HG03039 (cell line): Measurements from ENCODE around the gene TRAPPC4.
"Not testable (repeated sequence)": the region's sequence is repeated elsewhere in the genome, so short reads cannot be mapped to it uniquely, and the experiment has no call there.

Source experiments
- ATAC-seq: cut with Tn5 transposase; IDR thresholded peaks from one replicate; pipeline ENCODE4 v1.9.1; 2021; ENCODE audit warnings: mild to moderate bottlenecking, moderate library complexity; ENCODE audit not compliant: unreplicated experiment

The TRAPPC4 gene

DNA sequence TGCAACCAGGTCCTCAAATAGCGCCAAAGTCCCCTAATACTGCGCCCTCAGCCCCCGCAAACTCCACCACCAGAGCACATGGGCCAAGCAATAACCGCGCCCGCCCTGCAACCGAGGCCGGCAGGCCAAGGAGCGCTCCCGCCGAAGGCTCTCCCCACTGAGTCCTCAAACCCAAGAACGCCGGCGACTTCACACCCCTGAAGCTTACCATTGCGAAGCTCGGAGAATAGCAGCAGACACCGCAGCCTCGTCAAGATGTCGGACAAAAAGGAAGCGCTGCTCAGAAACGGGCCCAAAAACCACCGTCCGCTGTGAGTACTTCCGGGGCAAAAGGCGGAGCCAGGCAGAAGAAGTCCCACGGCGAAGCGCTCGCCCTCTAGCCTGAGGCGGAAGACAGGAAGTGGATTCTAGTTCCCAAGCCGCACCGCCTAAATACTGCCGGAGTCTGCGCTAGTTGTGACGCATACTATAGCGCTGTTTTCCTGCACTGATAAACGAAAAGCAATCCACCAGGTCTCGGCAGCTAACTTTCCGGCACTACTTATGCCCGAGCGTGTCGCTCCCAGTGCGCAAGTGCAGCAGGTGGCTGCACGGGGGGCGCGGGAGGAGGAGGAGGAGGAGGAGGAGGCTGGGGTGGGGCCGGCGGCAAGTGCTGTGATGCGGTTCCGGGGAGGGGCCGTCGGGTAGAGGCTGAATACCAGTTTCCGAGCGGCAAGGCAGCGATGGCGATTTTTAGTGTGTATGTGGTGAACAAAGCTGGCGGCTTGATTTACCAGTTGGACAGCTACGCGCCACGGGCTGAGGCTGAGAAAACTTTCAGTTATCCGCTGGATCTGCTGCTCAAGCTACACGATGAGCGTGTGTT lies at the start of gene TRAPPC4, which contains the start of gene RPS25:
Gene TRAPPC4, plus strand, starts transcription at position 693 of the 865 bp plus-strand sequence. Its CDS starts 30 bp downstream, at position 723.
Gene RPS25, minus strand, starts transcription at position 270 of the 865 bp plus-strand sequence. Its CDS starts 59 bp downstream, at position 211.
- peak; percentile 79 for ATAC-seq

GRCh38 chr11:118969508-118969907 lies 49.1 kb upstream of the TRAPPC4 start:
- ATAC-seq = not testable (repeated sequence)

- no peak for ATAC-seq
These were observed 46.9 kb upstream of the TRAPPC4 start, which contains the start of gene FOXR1 for GRCh38 chr11:118971646-118972045. Gene FOXR1 (plus strand): TSS chr11:118971761. CDS start chr11:118971932, 171 bp downstream.

DNA sequence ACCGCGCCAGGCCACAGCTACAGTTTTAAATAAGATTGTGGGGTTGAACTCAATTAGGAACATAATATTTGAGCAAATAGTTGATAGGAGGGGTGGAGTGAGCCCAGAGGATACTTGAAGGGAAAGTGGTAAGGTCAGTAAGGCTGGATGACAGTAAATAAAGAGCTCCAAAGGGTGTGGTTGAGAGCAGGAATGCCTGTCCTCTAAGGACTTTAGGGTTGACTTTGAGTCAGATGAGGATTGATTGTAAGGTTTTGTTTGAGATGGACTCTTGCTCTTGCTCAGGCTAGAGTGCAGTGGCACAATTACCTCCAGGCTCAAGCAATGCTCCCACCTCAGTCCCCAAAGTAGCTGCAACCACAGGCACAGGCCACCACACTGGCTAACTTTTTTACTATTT lies 44.6 kb upstream of the TRAPPC4 start:
- no peak for ATAC-seq

DNA sequence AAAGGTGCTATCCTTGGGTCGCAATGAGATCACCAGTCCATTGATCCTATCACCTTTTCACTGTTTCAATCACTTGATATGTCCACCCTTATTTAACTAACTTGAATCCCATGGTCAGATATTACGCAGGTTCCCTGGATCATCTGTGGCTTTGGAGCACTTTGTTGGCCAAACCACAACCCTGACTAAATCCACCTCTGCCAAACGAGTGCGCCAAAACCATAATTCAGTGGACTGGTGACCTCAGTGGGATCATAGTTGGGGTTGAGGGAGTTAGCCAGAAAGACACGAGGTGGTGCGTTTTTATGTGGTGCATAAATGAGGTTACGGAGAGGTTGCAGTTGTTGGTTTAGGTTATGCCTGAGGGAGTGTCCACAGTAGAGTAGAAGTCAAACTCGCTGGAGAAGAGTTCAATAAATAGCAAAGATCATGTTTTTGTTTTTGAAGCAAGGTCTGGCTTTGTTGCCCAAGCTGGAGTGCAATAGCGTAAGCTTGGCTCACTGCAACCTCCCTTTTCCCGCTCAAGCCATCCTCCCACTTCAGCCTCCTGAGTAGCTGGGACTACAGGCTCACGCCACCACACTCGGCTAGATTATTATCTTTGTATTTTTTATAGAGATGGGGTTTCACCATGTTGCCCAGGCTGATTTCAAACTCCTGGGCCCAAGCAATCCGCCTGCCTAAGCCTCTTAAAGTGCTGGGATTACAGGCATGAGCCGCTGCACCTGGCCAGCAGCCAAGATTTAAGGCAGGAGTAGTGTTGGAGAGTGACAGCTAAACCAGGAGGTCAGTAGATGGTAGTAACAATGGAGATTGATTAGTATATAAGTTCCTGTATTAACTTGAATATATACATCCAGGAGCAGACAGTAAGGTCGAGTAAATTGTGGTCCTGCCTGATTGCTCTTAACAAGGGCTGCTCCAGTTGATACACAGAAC lies 42.5 kb upstream of the TRAPPC4 start:
- ATAC-seq = no peak

DNA sequence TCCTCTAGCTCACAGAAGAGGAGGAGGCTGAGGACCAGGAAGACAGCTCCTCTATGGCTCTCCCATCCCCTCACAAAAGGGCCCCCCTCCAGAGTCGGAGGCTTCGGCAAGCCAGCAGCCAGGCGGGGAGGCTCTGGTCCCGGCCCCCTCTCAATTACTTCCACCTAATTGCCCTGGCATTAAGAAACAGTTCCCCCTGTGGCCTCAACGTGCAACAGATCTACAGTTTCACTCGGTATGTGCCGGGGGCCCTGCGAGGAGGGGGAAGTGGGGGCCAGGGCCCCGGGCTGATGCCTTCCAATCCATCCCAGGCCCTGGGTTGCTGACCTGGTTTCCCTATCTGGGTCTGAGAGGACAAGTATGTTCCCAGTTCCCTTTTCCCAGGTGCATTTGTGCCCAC lies 39.1 kb upstream of the TRAPPC4 start:
- ATAC-seq = no peak

DNA sequence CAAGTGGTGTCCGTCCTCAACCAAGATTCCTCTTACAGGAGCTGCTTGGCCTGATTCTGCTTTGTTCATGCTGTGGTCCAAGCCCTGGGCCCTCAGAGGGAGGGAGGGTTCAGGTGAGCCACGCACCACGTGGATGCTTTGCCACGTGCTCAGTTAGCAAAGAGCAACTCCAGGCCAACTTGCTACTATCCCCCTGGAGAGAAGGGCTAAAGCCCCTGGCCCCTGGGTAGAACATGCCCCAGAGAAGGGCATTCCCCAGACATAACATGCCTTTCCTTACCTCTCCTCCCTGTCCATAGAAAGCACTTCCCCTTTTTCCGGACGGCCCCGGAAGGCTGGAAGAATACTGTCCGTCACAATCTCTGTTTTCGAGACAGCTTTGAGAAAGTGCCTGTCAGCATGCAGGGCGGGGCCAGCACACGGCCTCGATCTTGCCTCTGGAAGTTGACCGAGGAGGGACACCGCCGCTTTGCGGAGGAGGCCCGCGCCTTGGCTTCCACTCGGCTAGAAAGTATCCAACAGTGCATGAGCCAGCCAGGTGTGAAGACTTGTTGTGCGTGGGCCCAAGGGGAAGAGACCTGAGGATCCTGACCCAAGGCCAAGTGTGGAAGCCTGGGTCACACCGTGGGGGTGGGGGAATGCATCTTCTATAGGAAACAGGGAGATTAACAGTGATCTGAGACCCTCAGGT lies 38.2 kb upstream of the TRAPPC4 start:
- ATAC-seq = no peak

DNA sequence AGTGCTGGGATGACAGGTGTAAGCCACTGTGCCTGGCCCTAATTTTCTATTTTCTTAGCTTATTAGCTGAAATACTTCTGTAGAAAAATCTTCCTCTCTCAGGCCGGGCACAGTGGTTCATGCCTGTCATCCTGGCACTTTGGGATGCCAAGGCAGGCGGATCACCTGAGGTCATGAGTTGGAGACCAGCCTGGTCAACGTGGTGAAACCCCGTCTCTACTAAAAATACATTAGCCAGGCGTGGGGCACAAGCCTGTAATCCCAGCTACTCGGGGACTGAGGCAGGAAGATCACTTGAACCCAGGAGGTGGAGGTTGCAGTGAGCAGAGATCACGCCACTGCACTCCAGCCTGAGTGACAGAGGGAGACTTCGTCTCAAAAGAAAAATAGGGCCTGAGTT lies 34.2 kb upstream of the TRAPPC4 start:
- ATAC-seq = not testable (repeated sequence)

GRCh38 chr11:118984825-118985224 lies 33.7 kb upstream of the TRAPPC4 start:
- no peak for ATAC-seq

GRCh38 chr11:118988280-118988679 lies 30.3 kb upstream of the TRAPPC4 start:
- ATAC-seq = no peak

DNA sequence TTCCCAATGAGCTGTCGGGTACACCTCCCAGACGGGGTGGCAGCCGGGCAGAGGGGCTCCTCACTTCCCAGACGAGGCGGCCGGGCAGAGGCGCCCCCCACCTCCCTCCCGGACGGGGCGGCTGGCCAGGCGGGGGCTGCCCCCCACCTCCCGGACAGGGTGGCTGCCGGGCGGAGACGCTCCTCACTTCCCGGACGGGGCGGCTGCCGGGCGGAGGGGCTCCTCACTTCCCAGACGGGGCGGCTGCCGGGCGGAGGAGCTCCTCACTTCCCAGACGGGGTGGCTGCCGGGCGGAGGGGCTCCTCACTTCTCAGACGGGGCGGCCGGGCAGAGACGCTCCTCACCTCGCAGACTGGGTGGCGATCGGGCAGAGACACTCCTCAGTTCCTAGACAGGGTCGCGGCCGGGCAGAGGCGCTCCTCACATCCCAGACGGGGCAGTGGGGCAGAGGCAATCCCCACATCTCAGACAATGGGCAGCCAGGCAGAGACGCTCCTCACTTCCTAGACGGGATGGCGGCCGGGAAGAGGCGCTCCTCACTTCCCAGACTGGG lies 27.0 kb upstream of the TRAPPC4 start:
- ATAC-seq = not testable (repeated sequence)

GRCh38 chr11:118996926-118997626 lies 21.5 kb upstream of the TRAPPC4 start:
- peak; percentile 4 for ATAC-seq

- ATAC-seq = peak; percentile 80
These were observed 20.8 kb upstream of the TRAPPC4 start, which contains the start of gene CENATAC for GRCh38 chr11:118997627-118998387. Gene CENATAC (plus strand): TSS chr11:118998138. CDS start chr11:118998198, 60 bp downstream.

DNA sequence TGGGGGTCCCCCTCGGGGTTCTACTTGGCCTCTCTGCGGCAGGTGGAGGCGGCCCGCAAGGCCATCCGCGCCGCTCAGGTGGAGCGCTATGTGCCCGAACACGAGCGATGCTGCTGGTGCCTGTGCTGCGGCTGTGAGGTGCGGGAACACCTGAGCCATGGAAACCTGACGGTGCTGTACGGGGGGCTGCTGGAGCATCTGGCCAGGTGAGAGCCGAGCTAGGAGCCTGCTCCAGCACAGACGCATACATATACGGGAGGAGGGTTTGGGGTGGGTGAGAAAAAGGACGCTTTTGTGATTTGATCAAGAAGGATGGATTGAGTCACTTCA lies 20.2 kb upstream of the TRAPPC4 start:
- no peak for ATAC-seq

DNA sequence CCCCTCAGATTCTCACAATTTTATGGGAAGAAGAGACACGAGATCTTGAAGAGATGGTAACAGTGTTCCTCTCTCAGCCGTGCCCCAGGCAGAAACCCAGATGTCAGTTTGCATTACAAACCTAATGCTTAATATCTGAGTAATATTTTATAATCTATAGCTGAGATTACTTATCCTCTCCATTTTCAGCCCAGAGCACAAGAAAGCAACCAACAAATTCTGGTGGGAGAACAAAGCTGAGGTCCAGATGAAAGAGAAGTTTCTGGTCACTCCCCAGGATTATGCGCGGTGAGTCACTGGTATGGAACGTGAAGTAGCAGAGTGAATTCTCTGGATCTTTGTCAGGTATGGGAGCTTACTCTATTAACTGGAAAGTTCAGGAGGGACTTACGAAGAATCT lies 19.7 kb upstream of the TRAPPC4 start:
- no peak for ATAC-seq

- no peak for ATAC-seq
These were observed 17.7 kb upstream of the TRAPPC4 start for GRCh38 chr11:119000906-119001305.

DNA sequence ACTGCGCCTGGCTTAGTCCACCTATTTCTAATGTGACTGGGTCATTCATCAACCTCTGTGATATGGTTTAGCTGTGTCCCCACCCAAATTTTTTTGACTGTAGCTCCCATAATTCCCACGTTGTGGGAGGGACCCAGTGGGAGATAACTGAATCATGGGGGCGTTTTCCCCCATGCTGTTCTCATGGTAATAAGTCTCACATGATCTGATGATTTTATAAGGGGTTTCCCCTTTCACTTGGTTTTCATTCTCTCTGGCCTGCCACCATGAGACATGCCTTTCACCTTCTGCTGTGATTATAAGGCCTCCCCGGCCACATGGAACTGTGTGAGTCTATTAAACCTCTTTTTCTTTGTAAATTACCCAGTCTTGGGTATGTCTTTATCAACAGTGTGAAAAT lies 11.9 kb upstream of the TRAPPC4 start:
- no peak for ATAC-seq

GRCh38 chr11:119011476-119012053 lies 7.0 kb upstream of the TRAPPC4 start:
- ATAC-seq = no peak
